ENCODE measurements around the gene CCDC121.

CCDC121 gene

DNA sequence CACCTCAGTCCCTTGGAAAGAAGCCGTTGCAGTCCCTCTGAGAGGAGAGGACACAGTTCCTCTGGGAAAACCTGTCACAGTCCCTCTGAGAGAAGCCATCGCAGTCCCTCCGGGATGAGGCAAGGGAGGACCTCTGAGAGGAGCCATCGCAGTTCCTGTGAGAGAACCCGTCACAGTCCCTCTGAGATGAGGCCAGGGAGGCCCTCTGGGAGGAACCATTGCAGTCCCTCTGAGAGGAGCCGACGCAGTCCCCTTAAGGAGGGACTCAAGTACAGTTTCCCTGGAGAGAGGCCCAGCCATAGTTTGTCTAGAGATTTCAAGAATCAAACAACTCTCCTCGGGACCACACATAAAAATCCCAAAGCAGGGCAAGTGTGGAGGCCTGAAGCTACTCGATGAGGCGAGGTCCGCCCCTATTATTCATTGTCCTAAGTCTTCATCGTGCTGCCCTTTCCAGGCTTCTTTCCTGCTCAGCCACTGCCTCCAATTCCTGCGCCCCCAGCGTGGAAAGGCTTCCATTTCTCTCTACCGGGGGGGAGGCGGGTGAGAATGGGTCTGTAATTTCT is 46.6 kb downstream of the CCDC121 start:
- no peak for DNase-seq (ENCODE audit: low spot score)

DNA sequence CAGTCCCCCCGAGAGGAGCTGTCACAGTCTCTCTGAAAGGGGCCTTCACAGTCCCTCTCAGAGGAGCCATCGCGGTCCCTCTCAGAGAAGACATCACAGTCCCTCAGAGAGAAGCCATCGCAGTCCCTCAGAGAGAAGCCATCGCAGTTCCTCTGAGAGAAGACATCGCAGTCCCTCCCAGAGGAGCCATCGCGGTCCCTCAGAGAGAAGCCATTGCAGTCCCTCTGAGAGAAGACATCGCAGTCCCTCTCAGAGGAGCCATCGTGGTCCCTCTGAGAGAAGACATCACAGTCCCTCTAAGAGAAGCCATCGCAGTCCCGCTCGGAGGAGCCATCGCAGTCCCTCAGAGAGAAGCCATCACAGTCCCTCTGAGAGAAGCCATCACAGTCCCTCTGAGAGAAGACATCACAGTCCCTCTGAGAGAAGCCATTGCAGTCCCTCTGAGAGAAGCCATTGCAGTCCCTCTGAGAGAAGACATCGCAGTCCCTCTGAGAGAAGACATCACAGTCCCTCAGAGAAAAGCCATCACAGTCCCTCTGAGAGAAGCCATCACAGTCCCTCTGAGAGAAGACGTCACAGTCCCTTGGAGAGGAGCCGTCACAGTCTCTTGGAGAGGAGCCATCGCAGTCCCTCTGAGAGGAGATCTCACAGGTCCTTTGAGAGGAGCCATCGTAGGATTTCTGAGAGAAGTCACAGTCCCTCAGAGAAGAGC is 47.2 kb downstream of the CCDC121 start:
- no peak for DNase-seq (ENCODE audit: low spot score)
